Measurements from ENCODE around the gene REXO4.

The REXO4 gene

GRCh38 chr9:133437753-133438531, 20.1 kb upstream of the REXO4 start:
- no peaks in the 10 kb centered on the region for H3K27me3 ChIP-seq (ENCODE audit: control insufficient read depth in 2 of 2, insufficient read depth in 2 of 2, low read length in 2 of 2)
- no peaks in the 10 kb centered on the region for H3K36me3 ChIP-seq (ENCODE audit: control insufficient read depth in 2 of 2, insufficient read depth in 2 of 2, low read length in 2 of 2)
- H3K4me1 ChIP-seq (ENCODE audit: control insufficient read depth in 2 of 2, insufficient read depth in 2 of 2, low read length in 2 of 2), result no peaks in the 10 kb centered on the region
- no peak overlapping the region for H3K27ac ChIP-seq (ENCODE audit: low read depth in 2 of 2, low read length in 2 of 2)
- no peak overlapping the region for H3K4me3 ChIP-seq (ENCODE audit: low read length in 2 of 2)
- no peaks in the 10 kb centered on the region for H3K9me3 ChIP-seq (ENCODE audit: control insufficient read depth in 2 of 2, low read length in 2 of 2)
- no peak overlapping the region for H3K9ac ChIP-seq (ENCODE audit: low read depth in 1 of 2, low read length in 2 of 2)

DNA sequence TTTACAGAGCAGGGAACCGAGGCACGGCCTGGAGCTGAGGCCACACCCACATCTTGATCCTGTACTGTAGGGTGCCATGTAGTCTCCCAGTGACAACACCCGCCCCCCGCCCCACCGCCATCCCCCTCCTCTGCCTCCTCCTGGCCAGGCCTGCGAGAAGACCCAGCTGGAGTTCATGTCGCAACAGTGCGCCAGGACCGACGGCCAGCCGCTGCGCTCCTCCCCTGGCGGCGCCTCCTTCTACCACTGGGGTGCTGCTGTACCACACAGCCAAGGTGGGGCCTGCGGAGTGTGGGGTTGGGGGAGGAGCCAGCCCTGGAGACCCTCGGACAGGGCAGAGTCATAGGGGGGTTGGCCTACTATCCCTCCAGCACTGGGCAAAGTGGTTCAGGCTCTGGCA, 18.9 kb upstream of the REXO4 start:
- Histone ChIP-seq H3K9ac (ENCODE audit: low read depth in 1 of 2, low read length in 2 of 2) (no peak overlapping the region), H3K27ac (ENCODE audit: low read depth in 2 of 2, low read length in 2 of 2) (no peak overlapping the region), H3K36me3 (ENCODE audit: control insufficient read depth in 2 of 2, insufficient read depth in 2 of 2, low read length in 2 of 2) (no peaks in the 10 kb centered on the region), H3K27me3 (ENCODE audit: control insufficient read depth in 2 of 2, insufficient read depth in 2 of 2, low read length in 2 of 2) (no peaks in the 10 kb centered on the region), H3K4me3 (ENCODE audit: low read length in 2 of 2) (no peak overlapping the region), H3K4me1 (ENCODE audit: control insufficient read depth in 2 of 2, insufficient read depth in 2 of 2, low read length in 2 of 2) (no peaks in the 10 kb centered on the region), H3K9me3 (ENCODE audit: control insufficient read depth in 2 of 2, low read length in 2 of 2) (no peaks in the 10 kb centered on the region)

DNA sequence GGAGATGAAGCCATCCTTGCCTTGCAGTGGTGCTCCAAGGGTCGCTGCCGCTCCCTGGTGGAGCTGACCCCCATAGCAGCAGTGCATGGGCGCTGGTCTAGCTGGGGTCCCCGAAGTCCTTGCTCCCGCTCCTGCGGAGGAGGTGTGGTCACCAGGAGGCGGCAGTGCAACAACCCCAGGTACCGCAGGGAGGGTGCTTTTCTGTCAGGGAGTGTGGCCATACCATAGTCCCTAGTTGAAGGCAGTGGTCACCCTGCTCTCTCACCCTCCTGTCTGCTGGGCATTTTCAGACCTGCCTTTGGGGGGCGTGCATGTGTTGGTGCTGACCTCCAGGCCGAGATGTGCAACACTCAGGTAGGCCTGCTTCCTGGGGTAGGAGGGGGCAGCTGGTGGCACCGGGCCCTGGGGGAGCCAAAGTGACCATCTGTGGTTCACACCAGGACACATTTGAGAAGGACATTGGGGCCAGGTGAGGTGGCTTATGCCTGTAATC, 15.6 kb upstream of the REXO4 start:
- peaks cover 0 to 2% of the 10 kb centered on the region in 2 donors for H3K4me1 ChIP-seq (ENCODE audit: control insufficient read depth in 2 of 2, insufficient read depth in 2 of 2, low read length in 2 of 2)
- no peaks in the 10 kb centered on the region for H3K9me3 ChIP-seq (ENCODE audit: control insufficient read depth in 2 of 2, low read length in 2 of 2)
- no peaks in the 10 kb centered on the region for H3K36me3 ChIP-seq (ENCODE audit: control insufficient read depth in 2 of 2, insufficient read depth in 2 of 2, low read length in 2 of 2)
- H3K27ac ChIP-seq (ENCODE audit: low read depth in 2 of 2, low read length in 2 of 2), result no peak overlapping the region
- H3K4me3 ChIP-seq (ENCODE audit: low read length in 2 of 2), result no peak overlapping the region
- H3K27me3 ChIP-seq (ENCODE audit: control insufficient read depth in 2 of 2, insufficient read depth in 2 of 2, low read length in 2 of 2), result no peaks in the 10 kb centered on the region
- H3K9ac ChIP-seq (ENCODE audit: low read depth in 1 of 2, low read length in 2 of 2), result no peak overlapping the region

DNA sequence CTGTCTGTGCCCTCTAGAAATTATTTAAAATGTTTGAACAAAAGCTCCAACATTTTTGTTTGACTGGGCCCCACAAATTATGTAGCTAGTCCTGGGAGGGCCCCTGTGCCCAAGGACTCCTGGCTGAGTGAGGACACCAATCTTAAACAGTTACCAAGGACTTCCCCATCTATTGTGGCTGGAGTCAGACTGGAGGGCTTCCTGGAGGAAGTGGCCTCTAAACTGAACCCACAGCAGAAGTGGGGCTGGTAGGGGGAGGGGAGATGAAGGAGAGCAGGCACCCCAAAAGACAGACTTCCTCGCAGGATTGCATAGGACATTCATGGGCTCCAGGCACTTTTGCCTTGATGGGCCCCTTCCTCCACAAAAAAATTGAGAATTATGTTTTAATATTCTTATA, 12.4 kb upstream of the REXO4 start:
- Histone ChIP-seq H3K27me3 (ENCODE audit: control insufficient read depth in 2 of 2, insufficient read depth in 2 of 2, low read length in 2 of 2) (peaks cover 6% of the 10 kb centered on the region in 2 donors), H3K4me3 (ENCODE audit: low read length in 2 of 2) (no peak overlapping the region), H3K27ac (ENCODE audit: low read depth in 2 of 2, low read length in 2 of 2) (no peak overlapping the region), H3K36me3 (ENCODE audit: control insufficient read depth in 2 of 2, insufficient read depth in 2 of 2, low read length in 2 of 2) (no peaks in the 10 kb centered on the region), H3K9ac (ENCODE audit: low read depth in 1 of 2, low read length in 2 of 2) (no peak overlapping the region), H3K4me1 (ENCODE audit: control insufficient read depth in 2 of 2, insufficient read depth in 2 of 2, low read length in 2 of 2) (peaks cover 10 to 11% of the 10 kb centered on the region in 2 donors), H3K9me3 (ENCODE audit: control insufficient read depth in 2 of 2, low read length in 2 of 2) (no peaks in the 10 kb centered on the region)

GRCh38 chr9:133429641-133430161, 11.9 kb upstream of the REXO4 start:
- Histone ChIP-seq H3K4me1 (ENCODE audit: control insufficient read depth in 2 of 2, insufficient read depth in 2 of 2, low read length in 2 of 2) (peaks cover 10 to 11% of the 10 kb centered on the region in 2 donors), H3K9ac (ENCODE audit: low read depth in 1 of 2, low read length in 2 of 2) (no peak overlapping the region), H3K4me3 (ENCODE audit: low read length in 2 of 2) (no peak overlapping the region), H3K27ac (ENCODE audit: low read depth in 2 of 2, low read length in 2 of 2) (no peak overlapping the region), H3K9me3 (ENCODE audit: control insufficient read depth in 2 of 2, low read length in 2 of 2) (no peaks in the 10 kb centered on the region), H3K36me3 (ENCODE audit: control insufficient read depth in 2 of 2, insufficient read depth in 2 of 2, low read length in 2 of 2) (no peaks in the 10 kb centered on the region), H3K27me3 (ENCODE audit: control insufficient read depth in 2 of 2, insufficient read depth in 2 of 2, low read length in 2 of 2) (peaks cover 6% of the 10 kb centered on the region in 2 donors)

- Histone ChIP-seq H3K9ac (ENCODE audit: low read depth in 1 of 2, low read length in 2 of 2) (no peak overlapping the region), H3K4me3 (ENCODE audit: low read length in 2 of 2) (no peak overlapping the region), H3K27me3 (ENCODE audit: control insufficient read depth in 2 of 2, insufficient read depth in 2 of 2, low read length in 2 of 2) (peaks cover 6% of the 10 kb centered on the region in 2 donors), H3K4me1 (ENCODE audit: control insufficient read depth in 2 of 2, insufficient read depth in 2 of 2, low read length in 2 of 2) (peaks cover 10 to 11% of the 10 kb centered on the region in 2 donors), H3K36me3 (ENCODE audit: control insufficient read depth in 2 of 2, insufficient read depth in 2 of 2, low read length in 2 of 2) (no peaks in the 10 kb centered on the region), H3K27ac (ENCODE audit: low read depth in 2 of 2, low read length in 2 of 2) (no peak overlapping the region), H3K9me3 (ENCODE audit: control insufficient read depth in 2 of 2, low read length in 2 of 2) (no peaks in the 10 kb centered on the region)
Observed at GRCh38 chr9:133429214-133429613, 11.4 kb upstream of the REXO4 start.

- Histone ChIP-seq H3K36me3 (ENCODE audit: control insufficient read depth in 2 of 2, insufficient read depth in 2 of 2, low read length in 2 of 2) (no peaks in the 10 kb centered on the region), H3K27me3 (ENCODE audit: control insufficient read depth in 2 of 2, insufficient read depth in 2 of 2, low read length in 2 of 2) (peaks cover 6% of the 10 kb centered on the region in 2 donors), H3K4me1 (ENCODE audit: control insufficient read depth in 2 of 2, insufficient read depth in 2 of 2, low read length in 2 of 2) (peaks cover 10 to 11% of the 10 kb centered on the region in 2 donors), H3K9ac (ENCODE audit: low read depth in 1 of 2, low read length in 2 of 2) (no peak overlapping the region), H3K27ac (ENCODE audit: low read depth in 2 of 2, low read length in 2 of 2) (no peak overlapping the region), H3K9me3 (ENCODE audit: control insufficient read depth in 2 of 2, low read length in 2 of 2) (no peaks in the 10 kb centered on the region), H3K4me3 (ENCODE audit: low read length in 2 of 2) (peak overlapping the region in 1 of 2 donors; percentile 48)
Observed at GRCh38 chr9:133428617-133429101, 10.8 kb upstream of the REXO4 start.

- H3K4me3 ChIP-seq (ENCODE audit: low read length in 2 of 2), result no peak overlapping the region
- H3K9me3 ChIP-seq (ENCODE audit: control insufficient read depth in 2 of 2, low read length in 2 of 2), result no peaks in the 10 kb centered on the region
- H3K27me3 ChIP-seq (ENCODE audit: control insufficient read depth in 2 of 2, insufficient read depth in 2 of 2, low read length in 2 of 2), result peaks cover 6% of the 10 kb centered on the region in 2 donors
- H3K36me3 ChIP-seq (ENCODE audit: control insufficient read depth in 2 of 2, insufficient read depth in 2 of 2, low read length in 2 of 2), result no peaks in the 10 kb centered on the region
- peaks cover 10 to 11% of the 10 kb centered on the region in 2 donors for H3K4me1 ChIP-seq (ENCODE audit: control insufficient read depth in 2 of 2, insufficient read depth in 2 of 2, low read length in 2 of 2)
- no peak overlapping the region for H3K27ac ChIP-seq (ENCODE audit: low read depth in 2 of 2, low read length in 2 of 2)
- H3K9ac ChIP-seq (ENCODE audit: low read depth in 1 of 2, low read length in 2 of 2), result no peak overlapping the region
Observed at GRCh38 chr9:133427658-133428348, 10.0 kb upstream of the REXO4 start.

GRCh38 chr9:133426011-133426410, 8.2 kb upstream of the REXO4 start:
- Histone ChIP-seq H3K27me3 (ENCODE audit: control insufficient read depth in 2 of 2, insufficient read depth in 2 of 2, low read length in 2 of 2) (peaks cover 6% of the 10 kb centered on the region in 2 donors), H3K27ac (ENCODE audit: low read depth in 2 of 2, low read length in 2 of 2) (no peak overlapping the region), H3K36me3 (ENCODE audit: control insufficient read depth in 2 of 2, insufficient read depth in 2 of 2, low read length in 2 of 2) (no peaks in the 10 kb centered on the region), H3K4me1 (ENCODE audit: control insufficient read depth in 2 of 2, insufficient read depth in 2 of 2, low read length in 2 of 2) (peaks cover 11 to 15% of the 10 kb centered on the region in 2 donors), H3K4me3 (ENCODE audit: low read length in 2 of 2) (no peak overlapping the region), H3K9ac (ENCODE audit: low read depth in 1 of 2, low read length in 2 of 2) (no peak overlapping the region), H3K9me3 (ENCODE audit: control insufficient read depth in 2 of 2, low read length in 2 of 2) (no peaks in the 10 kb centered on the region)

DNA sequence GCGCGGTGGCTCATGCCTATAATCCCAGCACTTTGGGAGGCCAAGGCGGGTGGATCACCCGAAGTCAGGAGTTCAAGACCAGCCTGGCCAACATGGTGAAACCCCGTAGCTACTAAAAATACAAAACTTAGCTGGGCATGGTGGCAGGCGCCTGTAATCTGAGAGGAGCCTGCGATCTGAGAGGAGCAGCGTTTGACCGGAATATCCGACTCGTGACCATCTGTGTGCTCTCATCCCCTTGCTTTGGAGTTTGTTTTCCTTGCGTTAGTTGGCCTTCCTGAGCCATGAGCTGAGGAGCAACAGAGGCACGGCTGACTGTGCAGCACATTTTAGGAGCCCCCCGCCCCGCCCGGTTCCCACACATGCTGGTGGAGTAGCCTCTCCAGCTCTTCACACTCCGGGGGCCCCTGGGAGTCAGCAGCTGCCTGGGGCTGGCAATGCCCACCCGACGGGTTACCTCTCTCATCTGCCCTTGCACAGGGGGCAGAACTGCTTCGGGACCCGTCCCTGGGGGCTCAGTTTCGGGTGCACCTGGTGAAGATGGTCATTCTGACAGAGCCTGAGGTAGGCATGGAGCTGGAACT, 7.3 kb upstream of the REXO4 start:
- no peak overlapping the region for H3K27ac ChIP-seq (ENCODE audit: low read depth in 2 of 2, low read length in 2 of 2)
- no peak overlapping the region for H3K9ac ChIP-seq (ENCODE audit: low read depth in 1 of 2, low read length in 2 of 2)
- peaks cover 6% of the 10 kb centered on the region in 2 donors for H3K27me3 ChIP-seq (ENCODE audit: control insufficient read depth in 2 of 2, insufficient read depth in 2 of 2, low read length in 2 of 2)

More for the DNA sequence above, 7.3 kb upstream of the REXO4 start:
- H3K4me1 ChIP-seq (ENCODE audit: control insufficient read depth in 2 of 2, insufficient read depth in 2 of 2, low read length in 2 of 2), result peaks cover 11 to 17% of the 10 kb centered on the region in 2 donors
- H3K9me3 ChIP-seq (ENCODE audit: control insufficient read depth in 2 of 2, low read length in 2 of 2), result no peaks in the 10 kb centered on the region
- no peaks in the 10 kb centered on the region for H3K36me3 ChIP-seq (ENCODE audit: control insufficient read depth in 2 of 2, insufficient read depth in 2 of 2, low read length in 2 of 2)
- no peak overlapping the region for H3K4me3 ChIP-seq (ENCODE audit: low read length in 2 of 2)

Data from mucosa of rectum (tissue), 2 donors.